Measurements from ENCODE around the gene ADCY6.
A peak's percentile ranks its signal among the peaks of the same experiment; 100 is the strongest.

The ADCY6 gene

DNA sequence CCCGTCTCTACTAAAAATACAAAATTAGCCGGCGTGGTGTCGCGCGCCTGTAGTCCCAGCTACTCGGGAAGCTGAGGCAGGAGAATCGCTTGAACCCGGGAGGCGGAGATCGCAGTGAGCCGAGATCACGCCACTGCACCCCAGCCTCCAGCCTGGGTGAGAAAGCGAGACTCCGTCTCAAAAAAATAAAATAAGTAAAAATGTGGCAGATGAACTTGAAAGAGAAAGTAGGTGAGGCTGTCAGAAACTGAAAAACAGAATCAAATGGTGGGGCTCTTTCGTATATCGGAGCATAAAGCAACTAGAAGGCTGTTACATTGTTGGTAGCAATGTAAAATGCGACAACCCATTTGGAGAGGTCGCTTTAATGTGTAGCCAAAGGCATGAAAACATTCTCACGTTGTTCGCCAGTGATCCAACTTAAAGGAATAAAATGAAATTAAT, 71.6 kb downstream of the ADCY6 start:
- Histone ChIP-seq H3K36me3 (ENCODE audit: insufficient read depth, insufficient read length, low read length) (peaks cover 32% of the 10 kb centered on the region), H3K27me3 (ENCODE audit: insufficient read depth, insufficient read length) (no peaks in the 10 kb centered on the region), H3K9me3 (ENCODE audit: insufficient read depth, low read length) (peaks cover 40% of the 10 kb centered on the region), H3K4me1 (ENCODE audit: insufficient read depth, insufficient read length) (no peaks in the 10 kb centered on the region), H3K9ac (ENCODE audit: insufficient read length, low read depth) (peak overlapping the region; percentile 85), H3K4me3 (ENCODE audit: insufficient read length, low read depth) (peak overlapping the region; percentile 84)
- TF ChIP-seq SUZ12 (IDR thresholded peaks at IDR 0.05; ENCODE audit: extremely low read depth, insufficient read depth, insufficient read length) (no peak), ZNF274 (IDR thresholded peaks at IDR 0.05; ENCODE audit: low read depth, low read length) (no peak), YY1 (IDR thresholded peaks at IDR 0.05; ENCODE audit: insufficient read depth, insufficient read length) (no peak)
- DNase-seq (ENCODE audit: low read depth, low spot score) = no peak

DNA sequence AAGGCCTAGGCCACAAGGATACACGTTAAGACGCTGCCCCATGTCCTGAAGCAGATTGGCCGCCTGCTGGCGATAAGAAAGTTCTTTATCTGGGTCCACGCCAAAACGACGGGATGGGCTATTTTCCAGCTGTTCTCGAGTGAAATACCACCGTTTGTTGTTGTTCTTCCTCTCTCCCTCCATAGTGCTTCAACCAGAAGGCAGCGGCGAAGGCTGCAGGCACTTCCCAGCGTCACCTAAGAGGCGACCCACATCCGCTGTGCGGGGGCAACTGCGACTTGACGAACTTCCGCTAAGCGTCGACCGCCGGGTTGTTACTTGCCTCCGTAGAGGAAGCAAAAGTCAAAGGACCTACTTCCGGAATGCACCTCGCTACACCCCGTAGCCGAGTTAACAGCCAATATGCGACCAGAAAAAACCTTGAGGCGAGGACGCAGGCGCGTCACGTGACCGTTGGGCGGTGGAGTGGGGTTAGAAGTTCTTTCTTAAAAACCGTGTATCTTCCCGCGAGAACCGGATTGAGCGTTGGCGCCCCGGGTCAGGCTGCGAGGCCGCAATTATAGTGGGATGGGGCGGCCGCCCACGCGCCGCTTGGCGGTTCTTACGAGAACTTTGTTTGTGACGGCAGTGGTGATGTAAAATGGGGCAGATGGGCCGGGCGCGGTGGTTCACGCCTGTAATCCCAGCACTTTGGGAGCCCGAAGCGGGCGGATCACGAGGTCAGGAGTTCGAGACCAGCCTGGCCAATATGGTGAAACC, 72.2 kb downstream of the ADCY6 start, which contains the start of gene CCNT1:
TSS of gene CCNT1 (minus strand) at position 215 of the 759 bp plus-strand sequence. CDS start at position 183, 32 bp downstream.
- TF ChIP-seq YY1 (IDR thresholded peaks at IDR 0.05; ENCODE audit: insufficient read depth, insufficient read length) (no peak), SUZ12 (IDR thresholded peaks at IDR 0.05; ENCODE audit: extremely low read depth, insufficient read depth, insufficient read length) (no peak), ZNF274 (IDR thresholded peaks at IDR 0.05; ENCODE audit: low read depth, low read length) (no peak)
- H3K36me3 ChIP-seq (ENCODE audit: insufficient read depth, insufficient read length, low read length) = peaks cover 37% of the 10 kb centered on the region
- peak; percentile 99 for DNase-seq (ENCODE audit: low read depth, low spot score)
- H3K9ac ChIP-seq (ENCODE audit: insufficient read length, low read depth) = peak within 1 kb of the TSS; percentile 98
- H3K4me1 ChIP-seq (ENCODE audit: insufficient read depth, insufficient read length) = no peaks in the 10 kb centered on the region
- peak within 1 kb of the TSS; percentile 84 for H3K4me3 ChIP-seq (ENCODE audit: insufficient read length, low read depth)
- H3K27me3 ChIP-seq (ENCODE audit: insufficient read depth, insufficient read length) = no peaks in the 10 kb centered on the region
- H3K9me3 ChIP-seq (ENCODE audit: insufficient read depth, low read length) = peaks cover 43% of the 10 kb centered on the region

All from NT2/D1 (cell line).